H1 (cell line): ENCODE results near the gene C19orf44. TPM values are rescaled to one million over a fixed set of nuclear protein-coding genes. Genes with fewer than 3 reads are reported as not detected.
"Not testable (repeated sequence)": the region's sequence is repeated elsewhere in the genome, so short reads cannot be mapped to it uniquely, and the experiment has no call there.

Source experiments
- CTCF ChIA-PET: fragments of 300-600 bp; sonication (Branson Sonifier 250); formaldehyde crosslinking; loops from one replicate; lab custom pipeline; 2021; ENCODE audit not compliant: partially characterized antibody; lab: Charles Lee
- POLR2A ChIA-PET: fragments of 300-600 bp; sonication (Branson Sonifier 250); formaldehyde crosslinking; loops from one replicate; lab custom pipeline; 2021; ENCODE audit warnings: inconsistent platforms; ENCODE audit not compliant: partially characterized antibody; lab: Charles Lee
- DNase-seq, 2 experiments: peaks; one replicate each; pipeline versions ENCODE4 v3.0.0 to v3.0.0-alpha.2; 2010 to 2022; ENCODE audit warnings: low spot score in 2 of 2, low read depth in 1 of 2, mixed read lengths in 1 of 2
- FAIRE-seq: peaks from 2 replicates; lab custom pipeline; 2011; peaks lifted over from hg19 to GRCh38; lab: Jason Lieb, UNC
- H2AFZ ChIP-seq: 2 replicates; pipeline ENCODE4 v1.8.1; 2012; ENCODE audit warnings: low read length, inconsistent platforms
- H2AK5ac ChIP-seq: 2 replicates; pipeline ENCODE4 v1.6.1; 2013; ENCODE audit warnings: low read depth, low read length
- H2BK120ac ChIP-seq: replicated peaks from 2 replicates; pipeline ENCODE3; 2013; ENCODE audit warnings: low read depth, low read length, inconsistent platforms
- H2BK12ac ChIP-seq: 2 replicates; pipeline ENCODE4 v1.6.1; 2013; ENCODE audit warnings: low read depth, low read length
- H2BK15ac ChIP-seq: 2 replicates; pipeline ENCODE4 v1.6.1; 2013; ENCODE audit warnings: low read length
- H2BK20ac ChIP-seq: 2 replicates; pipeline ENCODE4 v1.6.1; 2013; ENCODE audit warnings: low read length
- H2BK5ac ChIP-seq: 2 replicates; pipeline ENCODE4 v1.6.1; 2013; ENCODE audit warnings: low read depth, low read length
- H3K14ac ChIP-seq: 2 replicates; pipeline ENCODE4 v1.6.1; 2013; ENCODE audit warnings: inconsistent platforms; ENCODE audit not compliant: insufficient read length
- H3K18ac ChIP-seq: 2 replicates; pipeline ENCODE4 v1.6.1; 2013; ENCODE audit warnings: low read length; ENCODE audit errors: extremely low read depth
- H3K23ac ChIP-seq: 2 replicates; pipeline ENCODE4 v1.6.1; 2013; ENCODE audit warnings: inconsistent platforms; ENCODE audit not compliant: insufficient read length
- H3K23me2 ChIP-seq: 2 replicates; pipeline ENCODE4 v1.6.1; 2013; ENCODE audit warnings: low read depth, low read length
- H3K27ac ChIP-seq: 2 replicates; pipeline ENCODE4 v1.6.1; 2011; ENCODE audit warnings: low read depth, low read length, inconsistent platforms
- H3K27me3 ChIP-seq, 4 experiments: replicated peaks in 1 of 4; 1 replicate in 1 of 4; 2 replicates in 3 of 4; pipeline versions ENCODE4 v1.6.1 to v1.8.1; 2011 to 2013; ENCODE audit warnings: low read length in 3 of 4, mild to moderate bottlenecking in 3 of 4, inconsistent platforms in 2 of 4, mixed read lengths in 2 of 4, moderate library complexity in 1 of 4; ENCODE audit not compliant: control insufficient read depth in 3 of 4, insufficient read depth in 3 of 4; ENCODE audit errors: extremely low read depth in 1 of 4
- H3K36me3 ChIP-seq, 4 experiments: 2 replicates each; pipeline versions ENCODE4 v1.6.1 to v1.8.1; 2011 to 2013; ENCODE audit warnings: mild to moderate bottlenecking in 4 of 4, low read length in 3 of 4, moderate library complexity in 2 of 4, control low read depth in 1 of 4, inconsistent platforms in 1 of 4; ENCODE audit not compliant: insufficient read depth in 4 of 4, control insufficient read depth in 2 of 4
- H3K4ac ChIP-seq: replicated peaks from 2 replicates; pipeline ENCODE3; 2013; ENCODE audit warnings: low read length, low read depth, mixed read lengths, inconsistent platforms; ENCODE audit not compliant: insufficient read length
- H3K4me1 ChIP-seq, 4 experiments: replicated peaks in 1 of 4; 1 replicate in 1 of 4; 2 replicates in 3 of 4; pipeline versions ENCODE4 v1.6.1 to v1.8.1; 2011 to 2013; ENCODE audit warnings: low read length in 3 of 4, inconsistent platforms in 2 of 4, mixed read lengths in 1 of 4; ENCODE audit not compliant: insufficient read depth in 4 of 4, control insufficient read depth in 3 of 4
- H3K4me2 ChIP-seq, 2 experiments: 2 replicates each; pipeline versions ENCODE4 v1.6.1 to v1.8.1; 2011 to 2013; ENCODE audit warnings: low read depth in 2 of 2, low read length in 2 of 2, control low read depth in 1 of 2, inconsistent platforms in 1 of 2, mild to moderate bottlenecking in 1 of 2; ENCODE audit not compliant: insufficient read depth in 1 of 2
- H3K4me3 ChIP-seq, 4 experiments: fragments of 200-600, 300-600 bp in 1 of 4; sonication (generic), shearing (Covaris generic), sonication (Bioruptor Twin) in 1 of 4; 2 replicates each; pipeline versions ENCODE4 v1.5.1 to v1.8.1; 2011 to 2016; ENCODE audit warnings: low read length in 4 of 4, low read depth in 3 of 4, control low read depth in 2 of 4, inconsistent platforms in 2 of 4, mild to moderate bottlenecking in 2 of 4, mixed read lengths in 1 of 4, moderate library complexity in 1 of 4; ENCODE audit not compliant: insufficient read depth in 2 of 4; ENCODE audit errors: extremely low read depth in 1 of 4
- H3K56ac ChIP-seq: replicated peaks from 2 replicates; pipeline ENCODE3; 2013; ENCODE audit warnings: low read depth, mild to moderate bottlenecking, mixed read lengths, low read length, inconsistent platforms; ENCODE audit not compliant: insufficient read length
- H3K79me1 ChIP-seq: 2 replicates; pipeline ENCODE4 v1.6.1; 2013; ENCODE audit warnings: low read depth, low read length, control low read depth
- H3K79me2 ChIP-seq, 2 experiments: 2 replicates each; pipeline versions ENCODE4 v1.6.1 to v1.8.1; 2012 to 2013; ENCODE audit warnings: low read length in 2 of 2, mild to moderate bottlenecking in 2 of 2, inconsistent platforms in 1 of 2; ENCODE audit not compliant: insufficient read depth in 2 of 2, control insufficient read depth in 1 of 2
- H3K9ac ChIP-seq, 4 experiments: replicated peaks in 1 of 4; 1 replicate in 1 of 4; 2 replicates in 3 of 4; pipeline versions ENCODE4 v1.6.1 to v1.8.1; 2011 to 2013; ENCODE audit warnings: low read depth in 3 of 4, low read length in 3 of 4, control low read depth in 2 of 4, mild to moderate bottlenecking in 2 of 4, moderate library complexity in 2 of 4, inconsistent platforms in 1 of 4; ENCODE audit errors: extremely low read depth in 1 of 4
- H3K9me3 ChIP-seq, 2 experiments: 2 replicates each; pipeline versions ENCODE4 v1.6.1 to v1.8.1; 2012 to 2013; ENCODE audit warnings: mild to moderate bottlenecking in 2 of 2, moderate library complexity in 2 of 2, control low read depth in 1 of 2, inconsistent platforms in 1 of 2, low read depth in 1 of 2, low read length in 1 of 2, mixed read lengths in 1 of 2; ENCODE audit not compliant: insufficient read depth in 2 of 2
- H4K20me1 ChIP-seq, 2 experiments: replicated peaks in 1 of 2; 2 replicates each; pipeline versions ENCODE3 to v1.8.1; 2011 to 2013; ENCODE audit warnings: inconsistent platforms in 2 of 2, low read length in 2 of 2, mild to moderate bottlenecking in 1 of 2; ENCODE audit not compliant: insufficient read depth in 2 of 2, control insufficient read depth in 1 of 2
- H4K5ac ChIP-seq: 2 replicates; pipeline ENCODE4 v1.6.1; 2013; ENCODE audit warnings: low read length, low read depth, mixed read lengths, inconsistent platforms; ENCODE audit not compliant: insufficient read length
- H4K8ac ChIP-seq: 2 replicates; pipeline ENCODE4 v1.8.0; 2013; ENCODE audit warnings: mild to moderate bottlenecking, moderate library complexity, low read length, inconsistent platforms; ENCODE audit not compliant: insufficient read depth; ENCODE audit errors: extremely low read depth
- H4K91ac ChIP-seq: replicated peaks from 2 replicates; pipeline ENCODE3; 2013; ENCODE audit warnings: low read length, mixed read lengths, inconsistent platforms; ENCODE audit not compliant: insufficient read length
- KDM4A ChIP-seq: IDR thresholded peaks from one replicate; pipeline ENCODE4 v1.7.1; 2012; ENCODE audit warnings: low read depth, mild to moderate bottlenecking, moderate library complexity, low read length, inconsistent platforms; ENCODE audit not compliant: severe bottlenecking
- WGBS, 2 experiments: shearing (Covaris generic) in 1 of 2; methylation state at CpG; one replicate each; pipeline versions ENCODE4 v1.1.6 to v1.1.7; 2013 to 2015; ENCODE audit warnings: low lambda C conversion rate in 2 of 2, mixed read lengths in 2 of 2, inconsistent platforms in 1 of 2, low coverage in 1 of 2, missing lambda C conversion rate in 1 of 2; ENCODE audit not compliant: insufficient replicate concordance in 2 of 2, insufficient coverage in 1 of 2, insufficient read length in 1 of 2; ENCODE audit errors: extremely low coverage in 1 of 2, missing lambda C conversion rate in 1 of 2; 5-methylcytosine and 5-hydroxymethylcytosine counted together
- polyA plus RNA-seq, 7 experiments: library from polyadenylated mRNA; depleted of rRNA in 3 of 7; stranded (reverse) in 5 of 7; unstranded in 2 of 7; fragments of >200 nt in 5 of 7; fragments of 200-250 nt in 2 of 7; gene quantifications; 1 replicate in 5 of 7; 2 replicates in 1 of 7; 4 replicates in 1 of 7; pipeline versions ENCODE4 v1.2.1 to v1.2.3, GENCODE V29; 2011 to 2013; ENCODE audit warnings: missing spikeins in 2 of 7, mixed read lengths in 2 of 7
- total RNA-seq: library from RNA; stranded (reverse); fragmentation: NEBNext Ultra II Directional; extraction: Animal tissue kit (Norgen Biotek cat#: 25700); gene quantifications from 2 replicates; pipeline ENCODE4 v1.2.1, GENCODE V29; 2021

The C19orf44 gene
- total and polyA plus RNA-seq, 2 of the 8 experiments (the other 6 are each of a cell fraction or from before 2014, with no cell fraction given) = 2.1 to 4.5 TPM

- H3K27me3 ChIP-seq, H3K36me3 ChIP-seq, DNase-seq, H4K91ac ChIP-seq, H2BK20ac ChIP-seq, H3K9me3 ChIP-seq, H4K5ac ChIP-seq, H3K23ac ChIP-seq, FAIRE-seq, H2BK15ac ChIP-seq, H3K27ac ChIP-seq, H2AK5ac ChIP-seq, H3K4me1 ChIP-seq, H3K23me2 ChIP-seq, H3K14ac ChIP-seq, H3K4ac ChIP-seq, H2BK120ac ChIP-seq, H2BK12ac ChIP-seq, H3K56ac ChIP-seq, H3K18ac ChIP-seq: not testable (repeated sequence)
- H3K4me3 ChIP-seq = peak overlapping the region; percentile 60 to 96 (median 74); a peak in 7 of 8 replicates
- TF ChIP-seq KDM4A = peak; percentile 5
- WGBS, 2 experiments = 66% methylated on average over 2 of the region's 2 CpGs; no CpG with 5 or more reads in 1 of the 2 experiments
- peak overlapping the region; percentile 69; the same call in 1 of the 2 replicates for H2AFZ ChIP-seq
- peak overlapping the region in 1 of 4 experiments; percentile 85; a peak in 2 of 7 replicates for H3K9ac ChIP-seq
- peaks cover 5 to 11% of the 10 kb centered on the region in 2 experiments for H4K20me1 ChIP-seq
- H4K8ac ChIP-seq = 0 out of 2 replicates have a peak overlapping the region, but pooled peaks have one; percentile 2
- H3K79me2 ChIP-seq = peaks cover 12 to 38% of the 10 kb centered on the region in 2 experiments
- peak overlapping the region; percentile 50 to 99 for H3K4me2 ChIP-seq
- ChIA-PET CTCF (interaction anchor here (0.9 to 2.9 kb wide), 3 partner anchors 20 to 45 kb away, joined by 3 to 8 read pairs (median 4); no protein-coding TSS in a partner anchor), POLR2A (interaction anchor here (0.6 to 2.1 kb wide), 6 partner anchors 9 to 121 kb away, joined by 3 to 6 read pairs (median 4); partner anchors contain the start of genes C19orf44 and CALR3)
- peaks cover 14% of the 10 kb centered on the region for H3K79me1 ChIP-seq
- peak overlapping the region; percentile 80; the same call in 1 of the 2 replicates for H2BK5ac ChIP-seq
Measured at GRCh38 chr19:16472559-16472899, 23.7 kb upstream of the C19orf44 start.
